ENCODE data around the gene SFMBT2. TPM values are rescaled to one million over a fixed set of nuclear protein-coding genes. Genes with fewer than 3 reads are reported as not detected.

SFMBT2 gene
- total and polyA plus RNA-seq, 8 donors = 4.1 to 12.6 (median 5.2) TPM

- intact Hi-C loops (cut with DNase I) = no loop called here
These were observed 275.6 kb downstream of the SFMBT2 start for GRCh38 chr10:7135188-7135587.

GRCh38 chr10:7134448-7134847, 276.4 kb downstream of the SFMBT2 start:
- Histone ChIP-seq H3K4me1 (no peaks in the 10 kb centered on the region), H3K27me3 (no peaks in the 10 kb centered on the region), H3K36me3 (no peaks in the 10 kb centered on the region), H3K9me3 (peaks cover 0 to 2% of the 10 kb centered on the region in 2 donors), H3K4me3 (no peak overlapping the region), H3K27ac (no peak overlapping the region)
- ATAC-seq = no peak
- TF ChIP-seq, protein P1, sequence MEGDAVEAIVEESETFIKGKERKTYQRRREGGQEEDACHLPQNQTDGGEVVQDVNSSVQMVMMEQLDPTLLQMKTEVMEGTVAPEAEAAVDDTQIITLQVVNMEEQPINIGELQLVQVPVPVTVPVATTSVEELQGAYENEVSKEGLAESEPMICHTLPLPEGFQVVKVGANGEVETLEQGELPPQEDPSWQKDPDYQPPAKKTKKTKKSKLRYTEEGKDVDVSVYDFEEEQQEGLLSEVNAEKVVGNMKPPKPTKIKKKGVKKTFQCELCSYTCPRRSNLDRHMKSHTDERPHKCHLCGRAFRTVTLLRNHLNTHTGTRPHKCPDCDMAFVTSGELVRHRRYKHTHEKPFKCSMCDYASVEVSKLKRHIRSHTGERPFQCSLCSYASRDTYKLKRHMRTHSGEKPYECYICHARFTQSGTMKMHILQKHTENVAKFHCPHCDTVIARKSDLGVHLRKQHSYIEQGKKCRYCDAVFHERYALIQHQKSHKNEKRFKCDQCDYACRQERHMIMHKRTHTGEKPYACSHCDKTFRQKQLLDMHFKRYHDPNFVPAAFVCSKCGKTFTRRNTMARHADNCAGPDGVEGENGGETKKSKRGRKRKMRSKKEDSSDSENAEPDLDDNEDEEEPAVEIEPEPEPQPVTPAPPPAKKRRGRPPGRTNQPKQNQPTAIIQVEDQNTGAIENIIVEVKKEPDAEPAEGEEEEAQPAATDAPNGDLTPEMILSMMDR (IDR thresholded peaks at IDR 0.05) = no peak
- no peak for DNase-seq
- intact Hi-C loops (cut with DNase I) = no loop called here

More at GRCh38 chr10:7135188-7135587, 275.6 kb downstream of the SFMBT2 start:
- no peak overlapping the region for H3K27ac ChIP-seq
- ATAC-seq (no peak), DNase-seq (no peak)
- H3K9me3 ChIP-seq = peaks cover 0 to 2% of the 10 kb centered on the region in 2 donors
- TF ChIP-seq, protein P1 (IDR thresholded peaks at IDR 0.05) = no peak
- no peaks in the 10 kb centered on the region for H3K36me3 ChIP-seq
- no peaks in the 10 kb centered on the region for H3K4me1 ChIP-seq
- H3K4me3 ChIP-seq = no peak overlapping the region
- no peaks in the 10 kb centered on the region for H3K27me3 ChIP-seq

DNA sequence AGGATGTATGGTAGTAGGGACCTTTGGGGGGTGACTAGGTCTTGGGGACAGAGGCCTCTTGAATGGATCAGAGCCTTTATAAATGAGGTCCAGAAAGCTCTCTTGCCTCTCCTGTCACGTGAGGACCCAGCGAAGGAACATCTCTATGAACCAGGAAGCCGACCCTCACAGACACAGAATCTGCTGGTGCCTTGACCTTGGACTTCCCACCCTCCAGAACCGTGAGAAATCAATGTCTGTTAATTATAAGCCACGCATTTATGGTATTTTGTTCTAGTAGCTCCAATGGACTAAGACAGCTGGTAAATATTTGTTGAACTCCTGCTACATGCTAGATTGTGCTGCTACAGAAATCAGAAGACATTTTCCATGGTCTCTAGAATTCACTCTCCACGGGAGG, 276.9 kb downstream of the SFMBT2 start:
- H3K4me3 ChIP-seq = no peak overlapping the region
- TF ChIP-seq, protein P1 (IDR thresholded peaks at IDR 0.05) = no peak
- no peaks in the 10 kb centered on the region for H3K36me3 ChIP-seq
- no peak overlapping the region for H3K27ac ChIP-seq
- DNase-seq (no peak), ATAC-seq (no peak)
- H3K27me3 ChIP-seq = no peaks in the 10 kb centered on the region
- no peaks in the 10 kb centered on the region for H3K4me1 ChIP-seq
- intact Hi-C loops (cut with DNase I) = no loop called here
- H3K9me3 ChIP-seq = peaks cover 0 to 2% of the 10 kb centered on the region in 2 donors

- Histone ChIP-seq H3K36me3 (no peaks in the 10 kb centered on the region), H3K9me3 (peaks cover 0 to 2% of the 10 kb centered on the region in 2 donors), H3K4me1 (no peaks in the 10 kb centered on the region), H3K4me3 (no peak overlapping the region), H3K27ac (no peak overlapping the region), H3K27me3 (no peaks in the 10 kb centered on the region)
- intact Hi-C loops (cut with DNase I) = no loop called here
- no peak for DNase-seq
- TF ChIP-seq, protein P1 (IDR thresholded peaks at IDR 0.05) = no peak
- ATAC-seq = no peak
These were observed 277.6 kb downstream of the SFMBT2 start for GRCh38 chr10:7133278-7133677.

DNA sequence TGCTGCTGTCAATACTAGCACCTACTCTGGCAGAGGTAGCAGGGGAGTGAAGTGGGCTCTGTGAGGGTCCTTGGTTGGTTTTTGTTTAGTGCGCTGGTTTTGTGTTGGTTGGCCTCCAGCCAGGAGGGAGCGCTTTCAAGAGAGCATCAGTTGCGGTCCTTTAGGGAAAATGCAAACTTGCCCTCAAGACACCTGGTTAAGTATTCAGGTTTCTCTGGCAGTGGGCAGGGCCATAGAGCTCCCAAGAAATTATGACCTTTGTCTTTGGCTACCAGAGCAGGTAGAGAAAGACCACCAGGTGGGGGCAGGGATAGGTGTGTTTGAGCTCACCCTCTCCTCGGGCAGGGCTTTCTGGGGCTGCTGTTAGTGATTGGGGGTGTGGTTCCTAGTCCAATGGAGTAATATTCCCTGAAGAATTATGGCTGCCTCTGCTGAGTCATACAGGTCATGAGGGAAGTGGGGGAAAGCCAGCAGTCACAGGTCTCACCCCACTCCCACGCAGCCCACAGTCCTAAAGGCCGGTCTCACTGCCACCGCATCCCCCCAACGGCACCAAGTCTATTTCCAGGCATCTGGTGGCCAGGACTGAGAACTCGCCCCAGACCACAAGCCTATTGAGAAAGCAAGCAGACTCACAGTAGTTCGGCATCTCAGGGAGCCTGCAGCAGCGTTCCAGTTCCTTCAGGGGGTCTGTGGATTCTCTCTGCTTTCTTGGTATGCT, 280.5 kb downstream of the SFMBT2 start:
- no peak for ATAC-seq
- intact Hi-C loops (cut with DNase I) = no loop called here
- Histone ChIP-seq H3K27ac (no peak overlapping the region), H3K9me3 (peaks cover 0 to 2% of the 10 kb centered on the region in 2 donors), H3K4me1 (no peaks in the 10 kb centered on the region), H3K4me3 (no peak overlapping the region), H3K36me3 (no peaks in the 10 kb centered on the region), H3K27me3 (peaks cover 0 to under 1% of the 10 kb centered on the region in 2 donors)
- TF ChIP-seq, protein P1 (IDR thresholded peaks at IDR 0.05) = no peak
- no peak for DNase-seq

All from left lung (tissue), 10 donors.